MCF 10A (cell line): Measurements from ENCODE around the gene OR2A12. TPM values are rescaled to one million over a fixed set of nuclear protein-coding genes. Genes with fewer than 3 reads are reported as not detected.
"Not testable (repeated sequence)": the region's sequence is repeated elsewhere in the genome, so short reads cannot be mapped to it uniquely, and the experiment has no call there.

Experiments
- BruUV-seq: library from RNA; stranded (reverse); fragments of 400-500 nt; replicated peaks from 2 replicates; lab custom pipeline; 2021; lab: Mats Ljungman, UMichigan
- CTCF ChIA-PET: fragments of 300-600 bp; sonication (Branson Sonifier 250); formaldehyde crosslinking; extraction: SDS; loops from one replicate; lab custom pipeline; 2021; ENCODE audit warnings: antibody characterized with exemption, inconsistent platforms; lab: Yijun Ruan, JAX
- POLR2A ChIA-PET: fragments of 300-600, 350-650 bp; sonication (Branson Sonifier 250); formaldehyde crosslinking; extraction: SDS; loops from one replicate; lab custom pipeline; 2020; ENCODE audit warnings: antibody characterized with exemption, inconsistent platforms; lab: Yijun Ruan, JAX
- DNase-seq: peaks from one replicate; pipeline ENCODE4 v3.0.0-alpha.2; 2018; ENCODE audit not compliant: unreplicated experiment
- H3K27ac Mint-ChIP-seq: one replicate; pipeline ENCODE4 v1.8.0; 2022; ENCODE audit warnings: mild to moderate bottlenecking, low read depth, mixed read lengths; ENCODE audit not compliant: unreplicated experiment
- H3K27me3 Mint-ChIP-seq: one replicate; pipeline ENCODE4 v1.8.0; 2022; ENCODE audit warnings: mixed read lengths; ENCODE audit not compliant: insufficient read depth, unreplicated experiment
- H3K36me3 Mint-ChIP-seq: one replicate; pipeline ENCODE4 v1.8.0; 2022; ENCODE audit warnings: mild to moderate bottlenecking, moderate library complexity, mixed read lengths; ENCODE audit not compliant: insufficient read depth, unreplicated experiment
- H3K4me1 Mint-ChIP-seq: one replicate; pipeline ENCODE4 v1.8.0; 2022; ENCODE audit warnings: mixed read lengths; ENCODE audit not compliant: insufficient read depth, unreplicated experiment
- H3K4me3 Mint-ChIP-seq: one replicate; pipeline ENCODE4 v1.8.0; 2022; ENCODE audit warnings: mild to moderate bottlenecking, moderate library complexity, mixed read lengths; ENCODE audit not compliant: unreplicated experiment
- H3K9me3 Mint-ChIP-seq: one replicate; pipeline ENCODE4 v1.8.0; 2022; ENCODE audit warnings: mixed read lengths; ENCODE audit not compliant: unreplicated experiment
- CTCF ChIP-seq: fragments of 200-600 bp; IDR thresholded peaks from one replicate; pipeline ENCODE4 v1.8.0; 2022; ENCODE audit warnings: antibody characterized with exemption, mild to moderate bottlenecking; ENCODE audit not compliant: unreplicated experiment
- intact Hi-C: fragments of 100-400 bp; cut with micrococcal nuclease; formaldehyde crosslinking; loops from 2 replicates; pipeline ENCODE4 v1.14.1; 2022
- total RNA-seq: library from RNA; stranded (reverse); gene quantifications from 2 replicates; pipeline ENCODE4 v1.2.3, GENCODE V29; 2022

The OR2A12 gene
- total RNA-seq, 1 experiment from 2014 or later = not detected

- BruUV-seq = no TSS peak
- no peaks in the 10 kb centered on the region for H3K36me3 Mint-ChIP-seq
- POLR2A ChIA-PET = no interaction called here
- DNase-seq = no peak
- no peak within 1 kb of the TSS for H3K4me3 Mint-ChIP-seq
- H3K27ac Mint-ChIP-seq = no peak within 1 kb of the TSS
- H3K9me3 Mint-ChIP-seq = no peaks in the 10 kb centered on the region
- no peak for TF ChIP-seq CTCF
- intact Hi-C loops = no loop called here
- no peaks in the 10 kb centered on the region for H3K4me1 Mint-ChIP-seq
- CTCF ChIA-PET = interaction anchor here (0.7 kb wide), 1 partner anchor 26 kb away, joined by 3 read pairs; no protein-coding TSS in a partner anchor
- peaks cover 64% of the 10 kb centered on the region for H3K27me3 Mint-ChIP-seq
These were observed 37.4 kb upstream of the OR2A12 start, which contains the start of gene OR2A5 for GRCh38 chr7:144048648-144049047. Gene OR2A5, plus strand, starts transcription at chr7:144048948. Its CDS starts 1,454 bp downstream, at chr7:144050402.

- no peaks in the 10 kb centered on the region for H3K36me3 Mint-ChIP-seq
These were observed 36.6 kb upstream of the OR2A12 start for GRCh38 chr7:144049491-144049890.

GRCh38 chr7:144050093-144050492 lies 36.0 kb upstream of the OR2A12 start:
- CTCF ChIA-PET = no interaction called here
- intact Hi-C loops = no loop called here
- POLR2A ChIA-PET = no interaction called here

More at GRCh38 chr7:144049491-144049890, 36.6 kb upstream of the OR2A12 start:
- TF ChIP-seq CTCF = no peak
- no peak for DNase-seq
- POLR2A ChIA-PET = no interaction called here
- no peaks in the 10 kb centered on the region for H3K4me1 Mint-ChIP-seq
- H3K27ac Mint-ChIP-seq = no peak overlapping the region
- H3K27me3 Mint-ChIP-seq = peaks cover 68% of the 10 kb centered on the region
- CTCF ChIA-PET = no interaction called here
- H3K9me3 Mint-ChIP-seq = no peaks in the 10 kb centered on the region
- no peak overlapping the region for H3K4me3 Mint-ChIP-seq
- no TSS peak for BruUV-seq
- intact Hi-C loops = no loop called here

GRCh38 chr7:144050884-144051283 lies 35.2 kb upstream of the OR2A12 start:
- H3K4me3 Mint-ChIP-seq, H3K36me3 Mint-ChIP-seq, H3K9me3 Mint-ChIP-seq, DNase-seq, CTCF ChIA-PET, intact Hi-C loops, H3K27ac Mint-ChIP-seq, POLR2A ChIA-PET, BruUV-seq, H3K4me1 Mint-ChIP-seq: not testable (repeated sequence)
- peaks cover 80% of the 10 kb centered on the region for H3K27me3 Mint-ChIP-seq

More at GRCh38 chr7:144050093-144050492, 36.0 kb upstream of the OR2A12 start:
- H3K4me3 Mint-ChIP-seq = no peak overlapping the region
- no peak for TF ChIP-seq CTCF
- no peaks in the 10 kb centered on the region for H3K36me3 Mint-ChIP-seq
- no TSS peak for BruUV-seq
- no peaks in the 10 kb centered on the region for H3K9me3 Mint-ChIP-seq
- H3K27ac Mint-ChIP-seq = no peak overlapping the region
- no peak for DNase-seq
- no peaks in the 10 kb centered on the region for H3K4me1 Mint-ChIP-seq
- H3K27me3 Mint-ChIP-seq = peaks cover 72% of the 10 kb centered on the region

- TF ChIP-seq CTCF = no peak
- ChIA-PET POLR2A (no interaction called here), CTCF (no interaction called here)
- no TSS peak for BruUV-seq
- Mint-ChIP-seq H3K27ac (no peak overlapping the region), H3K9me3 (no peaks in the 10 kb centered on the region), H3K27me3 (peaks cover 33% of the 10 kb centered on the region), H3K4me1 (no peaks in the 10 kb centered on the region), H3K4me3 (no peak overlapping the region), H3K36me3 (no peaks in the 10 kb centered on the region)
- peak; percentile 63 for DNase-seq
- intact Hi-C loops = no loop called here
These were observed 28.1 kb upstream of the OR2A12 start for GRCh38 chr7:144057954-144058353.
